ENCODE measurements around the gene PRKCZ.

PRKCZ gene

GRCh38 chr1:2046953-2047748, 3.1 kb upstream of the PRKCZ start:
- no peak for DNase-seq

DNA sequence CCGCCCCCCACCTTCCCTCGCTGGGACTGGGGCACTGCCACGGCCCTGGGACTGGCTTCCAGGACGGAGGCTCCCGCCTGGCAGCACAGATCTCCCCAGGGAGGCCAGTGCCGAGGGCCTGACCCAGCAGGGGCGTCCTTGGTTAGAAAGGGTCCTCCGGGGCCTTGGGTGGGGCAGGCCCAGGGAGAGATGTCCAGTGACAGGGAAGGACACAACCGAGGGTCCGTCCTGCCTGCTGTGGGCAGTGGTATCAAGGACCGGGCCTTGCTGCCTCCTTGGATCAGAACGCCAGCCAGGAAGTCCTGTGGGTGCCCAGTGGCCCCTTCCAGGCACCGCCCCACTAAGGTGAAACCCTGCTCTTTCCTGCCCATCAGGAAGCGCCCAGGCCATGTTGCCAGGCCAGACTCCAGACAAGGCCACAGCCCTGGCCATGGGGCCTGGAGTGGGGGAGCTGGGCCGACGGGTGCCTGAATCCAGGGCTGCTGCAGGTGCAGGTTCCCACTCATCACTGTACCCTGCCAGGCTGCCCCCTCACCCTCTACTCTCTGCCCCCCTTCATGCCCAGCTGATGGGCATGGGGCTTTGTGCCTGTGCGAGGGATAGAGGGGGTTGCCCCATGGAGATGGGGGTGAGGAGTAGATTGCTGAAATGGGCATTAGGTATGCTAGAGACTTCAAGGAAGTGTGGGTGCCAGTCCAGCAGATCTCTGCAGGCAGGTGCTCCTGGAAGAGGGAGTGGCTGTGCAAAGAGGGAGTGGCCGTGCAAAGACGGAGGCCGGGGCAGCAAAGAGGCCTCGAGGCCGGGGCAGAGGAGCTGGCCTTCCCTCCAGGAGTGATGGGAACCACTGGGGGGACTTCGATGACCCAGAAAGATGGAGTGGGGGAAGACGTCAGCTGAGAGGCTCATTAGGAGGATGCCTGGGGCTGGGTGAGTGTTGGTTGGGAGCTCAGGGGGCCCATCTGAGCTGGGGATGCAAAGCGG, 2.2 kb upstream of the PRKCZ start:
- no peak for DNase-seq

GRCh38 chr1:2049225-2049717, 940 bp upstream of the PRKCZ start:
- DNase-seq = no peak

DNA sequence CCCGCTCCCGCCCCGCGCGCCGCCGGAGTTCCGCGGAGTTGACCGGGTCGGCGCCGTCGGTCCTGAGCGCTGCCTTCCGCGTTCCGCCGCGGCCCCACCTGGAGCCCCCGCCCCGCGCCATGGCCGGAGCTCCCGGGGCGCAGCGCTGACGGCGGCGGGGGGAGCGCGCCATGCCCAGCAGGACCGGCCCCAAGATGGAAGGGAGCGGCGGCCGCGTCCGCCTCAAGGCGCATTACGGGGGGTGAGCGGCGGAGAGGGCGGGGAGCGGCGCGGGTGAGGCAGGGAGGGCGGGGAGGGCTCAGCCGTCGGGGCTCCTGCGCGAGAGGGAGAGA, 216 bp downstream of the PRKCZ start:
- no peak for DNase-seq

GRCh38 chr1:2050793-2051682, 827 bp downstream of the PRKCZ start:
- no peak for DNase-seq

GRCh38 chr1:2052054-2052679, 2.0 kb downstream of the PRKCZ start:
- no peak for DNase-seq

GRCh38 chr1:2052756-2053155, 2.5 kb downstream of the PRKCZ start:
- no peak for DNase-seq

DNA sequence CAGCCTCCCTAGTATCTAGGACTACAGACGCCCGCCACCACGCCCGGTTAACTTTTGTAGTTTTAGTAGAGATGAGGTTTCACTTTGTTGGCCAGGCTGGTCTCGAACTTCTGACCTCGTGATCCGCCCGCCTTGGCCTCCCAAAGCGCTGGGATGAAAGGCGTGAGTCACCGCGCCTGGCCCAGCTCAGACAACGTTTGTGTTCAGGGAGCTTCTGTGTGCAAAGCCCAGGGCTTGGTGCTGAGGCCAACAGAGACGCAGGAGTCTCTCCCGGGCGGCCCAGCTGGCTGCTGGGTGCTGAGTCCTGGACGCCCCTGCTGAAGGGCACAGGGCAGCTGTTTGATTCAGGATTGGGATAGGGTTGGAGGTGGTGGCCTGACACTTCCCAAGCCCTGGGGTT, 3.0 kb downstream of the PRKCZ start:
- DNase-seq = no peak

DNA sequence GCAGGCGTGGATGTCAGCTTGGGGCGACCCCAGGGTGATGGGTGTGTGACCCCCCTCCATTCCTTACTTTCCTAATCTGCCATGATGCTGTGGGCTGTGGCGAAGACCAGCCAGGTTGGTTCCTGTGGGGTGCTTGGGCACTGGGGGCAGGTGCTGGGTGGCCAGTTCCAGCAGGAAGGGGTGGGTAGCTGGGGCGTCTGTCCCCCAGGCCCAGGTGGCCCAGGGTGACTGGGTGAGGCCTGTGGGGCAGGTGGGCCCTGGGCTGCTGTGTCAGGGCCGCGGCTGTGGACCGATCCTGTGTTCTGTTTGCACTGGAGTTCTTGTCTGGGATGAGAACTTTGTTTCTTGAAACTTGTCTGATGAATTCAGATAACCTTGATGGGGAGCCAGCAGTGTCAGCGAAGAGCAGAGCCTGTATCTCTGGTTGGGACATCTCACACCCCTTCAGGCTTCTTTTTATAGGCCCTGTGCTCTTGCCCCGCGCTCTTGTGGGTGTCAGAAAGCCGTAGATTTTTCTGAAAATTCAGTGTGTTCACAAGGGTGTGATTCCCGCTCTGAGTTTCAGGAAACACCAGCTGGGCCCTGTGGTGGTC, 3.7 kb downstream of the PRKCZ start:
- no peak for DNase-seq

DNA sequence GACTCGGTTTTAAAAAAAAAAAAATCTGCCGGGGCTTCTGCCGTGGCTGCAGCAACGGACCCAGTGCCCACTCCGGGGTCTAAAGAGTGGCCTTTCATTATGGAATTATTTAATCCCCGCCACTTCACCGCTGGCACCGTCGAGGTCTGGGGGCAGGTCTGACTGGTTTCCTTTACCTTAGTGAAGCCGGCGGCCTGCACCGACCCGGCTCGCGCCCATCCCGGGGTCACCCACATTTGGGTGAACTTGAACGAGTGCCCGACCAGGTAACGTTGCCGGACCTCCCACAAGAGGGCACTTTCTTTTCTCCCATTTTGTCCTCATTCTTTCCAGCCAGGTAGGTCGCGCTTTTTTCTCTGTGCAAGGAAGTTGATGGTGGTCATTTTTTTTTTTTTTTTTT, 4.3 kb downstream of the PRKCZ start:
- DNase-seq = no peak

- DNase-seq = no peak
Measured at GRCh38 chr1:2055911-2056575, 5.8 kb downstream of the PRKCZ start.

GRCh38 chr1:2056955-2057590, 6.9 kb downstream of the PRKCZ start:
- no peak for DNase-seq

- no peak for DNase-seq
Measured at GRCh38 chr1:2059290-2059953, 9.2 kb downstream of the PRKCZ start.

DNA sequence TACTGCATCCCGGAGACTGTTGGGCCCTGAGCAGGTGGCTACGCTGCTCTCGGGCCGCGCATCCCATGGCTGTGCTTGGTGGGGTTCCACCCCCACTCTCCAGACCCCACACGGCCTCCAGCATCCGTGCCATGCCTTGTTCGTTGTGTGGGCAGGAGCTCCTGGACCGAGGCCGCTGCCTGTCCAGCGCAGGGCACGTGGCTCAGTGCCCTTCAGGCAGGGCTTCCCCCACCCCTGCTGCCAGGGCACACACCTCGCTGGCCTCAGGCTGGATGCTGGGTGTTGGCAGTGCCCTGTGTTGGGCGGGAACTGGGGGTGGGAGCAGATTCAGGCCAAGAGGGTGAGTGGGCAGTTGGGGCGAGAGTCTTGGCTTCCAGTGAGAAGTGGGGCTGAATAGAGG, 9.9 kb downstream of the PRKCZ start:
- no peak for DNase-seq

DNA sequence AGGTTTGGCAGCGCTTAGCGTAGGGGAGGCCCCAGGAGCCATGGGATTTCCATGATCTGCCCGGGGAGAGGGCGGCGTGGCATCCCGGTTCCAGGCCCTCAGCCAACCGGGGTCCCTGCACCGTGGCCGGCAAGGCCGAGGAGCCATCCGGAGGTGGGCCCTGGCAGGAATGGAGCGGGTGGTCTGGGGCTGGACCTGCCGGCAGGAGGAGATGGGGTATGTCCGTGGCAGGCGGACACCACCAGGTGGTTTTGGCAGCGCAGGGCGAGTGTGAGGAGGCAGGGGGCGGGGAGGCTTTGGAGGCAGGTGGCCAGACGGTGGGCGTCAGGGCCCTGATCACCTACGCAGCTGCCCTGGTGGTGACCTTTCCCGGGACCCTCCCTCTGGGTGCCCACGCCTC, 10.3 kb downstream of the PRKCZ start:
- no peak for DNase-seq

DNA sequence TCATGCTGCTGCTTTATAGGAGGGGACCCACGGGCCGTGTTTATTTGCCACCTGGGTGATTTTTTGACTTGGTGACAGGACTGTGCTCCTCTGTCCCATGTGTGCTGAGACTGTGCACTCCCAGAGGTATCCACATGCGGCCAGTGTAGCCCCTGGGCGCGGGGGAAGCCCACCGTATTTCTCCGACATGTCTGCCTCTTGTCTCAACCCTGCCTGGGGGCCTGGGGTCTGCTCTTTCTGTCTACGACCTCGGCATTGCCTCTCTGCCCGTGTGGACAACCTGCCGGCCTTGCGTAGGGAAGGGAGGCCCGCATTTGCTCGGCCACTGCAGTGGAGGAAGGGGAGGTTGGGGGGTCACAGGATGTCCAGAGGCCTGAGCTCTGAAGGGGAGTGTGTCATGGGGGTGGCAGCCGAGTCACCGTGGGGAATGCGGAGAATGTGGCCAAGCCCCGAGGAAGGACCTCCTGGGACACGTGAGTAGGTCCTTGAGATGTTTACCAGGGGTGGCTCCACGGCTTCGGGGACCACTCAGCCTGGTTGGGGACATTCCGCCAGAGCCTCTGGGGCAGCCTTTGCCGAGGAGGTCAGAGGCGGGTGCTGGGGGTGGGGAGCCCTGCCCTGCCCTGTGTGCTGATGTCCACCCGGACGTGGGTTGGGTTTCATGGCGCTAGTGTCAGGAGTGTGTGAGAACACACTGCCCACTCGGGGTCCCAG, 11.0 kb downstream of the PRKCZ start:
- DNase-seq = no peak

GRCh38 chr1:2065699-2066098, 15.5 kb downstream of the PRKCZ start:
- no peak for DNase-seq

GRCh38 chr1:2067393-2067792, 17.2 kb downstream of the PRKCZ start:
- no peak for DNase-seq

DNA sequence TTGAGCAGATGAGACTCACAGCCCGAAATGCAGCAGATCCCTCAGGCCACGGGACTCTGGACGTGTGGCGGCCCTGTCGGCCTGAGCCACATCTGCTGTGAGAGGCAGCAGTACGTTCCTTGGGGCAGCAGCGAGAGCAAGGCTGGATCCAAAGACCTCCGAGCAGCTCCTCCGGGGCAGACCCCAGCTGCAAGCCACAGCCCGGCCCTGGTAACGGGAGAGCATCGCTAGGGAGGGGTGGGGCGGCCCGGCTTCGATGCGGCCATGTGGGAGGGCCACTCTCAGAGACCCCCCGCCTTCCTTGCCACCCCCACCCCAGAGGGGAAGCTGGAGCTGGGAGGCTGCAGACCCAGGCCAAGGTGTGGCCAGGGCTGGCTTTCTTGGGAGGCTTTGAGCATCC, 17.8 kb downstream of the PRKCZ start:
- no peak for DNase-seq

DNA sequence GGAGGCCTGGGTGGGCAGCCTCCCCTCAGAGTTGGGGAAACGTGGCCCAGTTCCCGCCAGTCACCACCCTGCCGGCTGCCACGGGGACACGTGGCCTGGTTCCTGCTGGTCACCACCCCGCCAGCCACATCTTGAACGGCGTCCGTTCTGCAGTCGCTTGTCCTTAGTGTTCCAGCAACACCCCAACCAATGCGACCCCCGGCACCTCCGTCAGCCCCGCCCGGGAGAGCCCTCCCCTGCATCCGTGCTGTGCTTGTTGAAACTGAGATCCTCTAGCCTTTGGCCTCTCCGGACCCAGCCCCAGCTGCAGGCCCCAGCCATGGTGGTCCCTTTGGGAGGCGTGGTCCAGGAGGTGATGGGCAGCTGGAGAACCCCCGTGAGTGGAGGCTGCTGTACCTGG, 18.7 kb downstream of the PRKCZ start:
- no peak for DNase-seq

Measured in NCI-H446 (cell line).